DLD1 (cell line): ENCODE measurements around the gene TOM1L1.

Experiments
- in situ Hi-C: cut with HindIII; loops from 2 replicates; pipeline ENCODE4 v1.10.0; 2017; ENCODE audit warnings: low sequenced_read_pairs

The TOM1L1 gene

DNA sequence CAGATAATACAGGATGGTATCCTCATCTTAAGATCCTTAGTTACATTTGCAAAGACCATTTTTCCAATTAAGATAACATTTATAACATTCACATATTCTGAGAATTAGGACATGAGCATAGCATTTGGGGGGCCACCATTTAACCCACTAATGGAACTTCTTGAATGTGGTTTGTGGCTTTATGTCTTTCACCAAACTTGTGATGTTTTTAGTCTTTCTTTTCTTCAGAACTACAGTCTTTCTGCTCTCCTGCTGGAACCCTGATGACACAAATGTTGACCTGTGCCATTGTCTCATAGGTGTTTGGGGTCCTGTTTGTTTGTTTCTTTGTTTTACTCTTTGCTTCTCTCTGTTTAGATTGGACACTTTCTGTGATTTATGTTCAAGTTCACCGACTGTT lies 44.6 kb downstream of the TOM1L1 start:
- in situ Hi-C loops: no loop called here

GRCh38 chr17:54945671-54946070 lies 45.0 kb downstream of the TOM1L1 start:
- in situ Hi-C loops: no loop called here

DNA sequence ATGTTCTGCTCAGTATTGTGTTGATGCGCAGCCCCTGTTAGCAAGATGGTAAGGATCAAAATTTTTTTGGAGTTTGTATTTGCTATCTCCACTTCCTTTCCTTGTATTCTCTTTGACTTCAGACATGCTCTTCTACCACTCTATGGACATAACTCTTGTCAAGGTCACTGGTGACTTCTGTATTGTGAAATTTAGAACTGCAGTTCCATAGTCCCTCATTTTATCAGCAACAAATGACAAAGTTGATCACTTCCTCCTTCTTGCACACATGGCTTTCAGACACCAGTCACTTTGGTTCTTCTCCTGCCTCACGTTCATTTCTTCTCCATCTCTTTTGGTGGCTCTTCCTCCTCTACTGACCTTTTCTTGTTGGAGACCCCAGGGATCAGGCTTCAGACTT lies 46.7 kb downstream of the TOM1L1 start:
- in situ Hi-C loops: no loop called here

- in situ Hi-C loops: no loop called here
Measured at GRCh38 chr17:54948380-54948779, 47.7 kb downstream of the TOM1L1 start.

- in situ Hi-C loops: no loop called here
Measured at GRCh38 chr17:54950116-54950515, 49.5 kb downstream of the TOM1L1 start.

- in situ Hi-C loops: no loop called here
Measured at GRCh38 chr17:54951286-54951685, 50.6 kb downstream of the TOM1L1 start.

DNA sequence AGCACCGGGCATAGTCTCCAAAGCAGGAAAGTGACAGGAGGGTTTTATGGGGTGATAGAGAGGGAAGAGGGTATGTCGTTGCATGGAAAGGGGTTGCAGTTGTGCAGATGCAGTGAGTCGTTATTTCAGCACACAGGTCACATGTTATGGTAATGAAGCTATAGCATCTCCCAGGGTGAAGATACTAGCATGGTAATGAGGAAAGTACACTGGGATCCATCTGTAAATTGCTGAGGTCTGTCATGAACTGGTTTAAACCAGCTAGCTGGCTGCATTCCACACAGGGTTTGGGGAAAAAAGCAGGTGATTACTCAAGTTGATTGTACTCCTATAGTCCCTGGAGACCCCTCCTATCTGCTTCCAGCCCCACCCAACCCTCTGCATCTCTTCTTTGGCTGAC lies 56.1 kb downstream of the TOM1L1 start:
- in situ Hi-C loops: no loop called here

DNA sequence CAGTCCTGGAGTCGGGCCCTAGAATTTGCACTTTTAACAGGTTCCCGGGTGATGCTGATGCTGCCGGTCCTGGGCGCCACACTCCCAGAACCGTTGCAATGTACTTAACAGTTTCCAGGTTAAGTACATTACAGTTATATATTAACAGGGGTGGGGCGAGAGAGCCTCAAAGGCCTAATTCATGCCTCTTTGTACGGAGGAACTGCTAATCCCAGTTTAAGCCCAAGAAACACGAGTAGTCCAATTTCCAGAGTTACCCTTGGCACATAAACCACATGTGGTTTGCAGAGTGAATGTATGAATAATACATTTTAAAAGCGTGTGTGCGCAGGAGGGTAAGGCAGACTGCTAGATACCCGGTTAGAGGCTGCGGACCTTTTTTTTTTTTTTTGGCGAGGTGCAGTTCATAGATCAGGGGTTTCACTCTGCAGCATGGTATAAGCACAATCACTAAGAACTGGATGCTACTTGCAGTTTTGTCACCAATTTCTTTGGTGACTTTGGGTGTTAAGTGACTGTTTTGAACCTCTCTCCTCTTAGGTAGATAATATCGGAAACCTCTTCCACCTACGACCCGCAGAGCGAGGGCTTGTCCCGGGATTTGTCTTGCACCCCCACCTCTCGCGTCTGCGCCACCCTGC lies 67.1 kb downstream of the TOM1L1 start:
- in situ Hi-C loops: no loop called here

DNA sequence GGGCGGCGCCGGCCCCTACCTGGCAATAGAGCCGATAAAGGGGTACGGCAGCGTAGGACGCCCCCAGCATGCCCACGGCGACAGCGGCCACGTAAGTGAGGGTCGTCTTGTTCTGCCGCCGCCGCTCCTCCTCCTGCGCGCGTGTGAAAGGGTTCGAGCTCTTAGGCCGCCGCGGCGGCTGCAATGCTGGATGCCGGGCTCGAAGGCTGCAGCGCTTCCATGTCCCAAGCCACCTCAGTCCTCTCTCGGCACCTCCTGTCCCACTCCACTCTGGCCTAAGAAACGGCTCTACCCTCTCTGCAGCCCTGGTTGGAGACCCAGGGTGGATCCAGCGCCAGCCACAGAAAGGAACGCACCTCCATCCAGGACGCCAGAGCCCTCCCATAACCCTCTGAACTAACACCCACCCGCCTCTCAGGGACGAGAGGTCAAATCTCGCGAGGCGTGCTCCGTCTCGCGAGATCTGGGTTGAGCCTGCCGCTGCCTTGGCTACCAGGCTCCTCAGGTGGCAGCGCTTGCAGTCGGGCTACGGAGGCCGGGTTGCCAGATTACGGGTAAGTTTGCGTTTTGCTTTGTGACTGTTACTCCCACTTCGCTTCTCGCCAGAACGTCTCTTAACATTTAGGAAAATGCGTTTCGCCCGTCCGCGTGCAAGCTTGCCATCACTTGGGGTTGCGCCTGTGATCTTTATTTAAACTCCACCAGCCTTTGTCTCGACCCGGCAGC lies 67.8 kb downstream of the TOM1L1 start, which contains the start of the genes COX11 and STXBP4:
TSS of gene COX11 (minus strand) at position 393 of the 726 bp plus-strand sequence. CDS start at position 385, 8 bp downstream.
TSS of gene STXBP4 (plus strand) at position 504 of the 726 bp plus-strand sequence. CDS start 17,455 bp downstream, outside the sequence.
- in situ Hi-C loops: no loop called here

DNA sequence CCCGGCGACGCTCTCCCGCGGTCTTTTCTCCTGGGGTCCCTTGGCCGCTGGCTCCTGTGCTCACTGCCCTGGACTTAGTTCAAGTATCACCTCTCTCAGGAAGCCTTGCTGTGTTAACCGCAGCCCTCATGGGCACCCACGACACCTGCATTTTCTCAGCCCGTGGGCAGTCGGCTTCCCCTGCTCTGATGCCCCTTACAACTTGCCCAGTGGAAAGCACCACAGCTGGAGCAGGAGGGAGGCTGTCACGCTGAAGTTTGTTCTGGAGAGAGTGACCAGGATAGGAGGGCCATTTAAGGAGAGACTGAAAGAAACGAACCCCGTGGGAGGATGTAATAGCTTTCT lies 68.3 kb downstream of the TOM1L1 start:
- in situ Hi-C loops: no loop called here

GRCh38 chr17:54969658-54970572 lies 69.3 kb downstream of the TOM1L1 start:
- in situ Hi-C loops: no loop called here

DNA sequence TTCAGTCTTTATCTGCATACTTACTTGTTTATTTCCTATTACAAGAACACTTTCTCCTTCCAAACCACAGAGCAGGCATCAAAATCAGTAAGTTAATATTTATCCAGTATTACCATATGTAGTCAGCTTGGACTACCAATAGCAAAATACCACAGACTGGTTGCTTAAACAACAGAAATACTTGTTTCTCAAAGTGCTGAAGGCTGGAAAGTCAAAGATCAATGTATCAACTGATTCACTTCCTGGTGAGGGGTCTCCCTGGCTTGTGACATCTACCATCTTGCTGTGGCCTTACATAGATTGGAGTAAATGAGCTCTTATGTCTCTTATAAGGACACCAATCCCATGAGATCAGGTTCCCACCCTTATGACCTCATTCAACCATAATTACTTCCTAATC lies 70.5 kb downstream of the TOM1L1 start:
- in situ Hi-C loops: no loop called here

- in situ Hi-C loops: no loop called here
Measured at GRCh38 chr17:54971901-54972300, 71.2 kb downstream of the TOM1L1 start.

GRCh38 chr17:54972406-54973138 lies 71.9 kb downstream of the TOM1L1 start:
- in situ Hi-C loops: no loop called here

DNA sequence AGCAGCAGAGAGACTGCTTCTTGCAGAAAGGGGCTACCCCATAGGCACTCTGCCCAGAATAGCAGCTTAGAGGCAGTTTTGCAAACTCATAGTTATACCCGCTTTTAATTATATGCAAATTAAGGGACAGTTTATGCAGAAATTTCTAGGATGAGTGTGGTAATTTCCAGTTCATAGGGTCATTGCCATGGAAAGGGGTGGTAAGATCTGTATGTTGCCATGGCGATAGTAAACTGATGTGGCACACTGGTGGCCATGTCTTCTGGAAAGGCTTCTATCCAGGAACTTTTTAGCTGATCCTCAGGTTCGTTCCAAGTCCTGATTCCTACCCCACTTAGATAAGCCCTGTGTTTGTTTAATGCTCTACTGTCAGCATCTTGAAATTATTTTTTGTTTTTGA lies 74.1 kb downstream of the TOM1L1 start:
- in situ Hi-C loops: loop anchor here (25.0 kb wide), 1 partner anchor 338 kb away; no protein-coding TSS in a partner anchor

DNA sequence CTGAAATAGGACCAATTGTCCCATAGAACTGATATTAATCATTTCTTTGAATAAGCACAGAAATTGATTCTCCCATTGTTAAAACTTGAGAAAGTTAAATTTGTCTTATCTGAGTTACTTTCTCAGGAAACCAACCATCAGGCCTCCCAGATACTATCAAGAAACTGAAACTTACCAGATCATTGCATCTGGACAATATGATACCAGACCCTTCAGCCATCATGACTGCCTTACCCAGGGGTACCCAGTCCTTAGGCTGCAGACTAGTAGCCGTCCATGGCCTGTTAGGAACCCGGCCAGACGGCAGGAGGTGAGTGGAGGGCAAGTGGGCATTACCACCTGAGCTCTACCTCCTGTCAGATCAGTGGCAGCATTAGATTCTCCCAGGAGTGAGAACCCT lies 75.7 kb downstream of the TOM1L1 start:
- in situ Hi-C loops: loop anchor here (25.0 kb wide), 1 partner anchor 336 kb away; no protein-coding TSS in a partner anchor

- in situ Hi-C loops: loop anchor here (25.0 kb wide), 1 partner anchor 335 kb away; no protein-coding TSS in a partner anchor
Measured at GRCh38 chr17:54977744-54978143, 77.1 kb downstream of the TOM1L1 start.

DNA sequence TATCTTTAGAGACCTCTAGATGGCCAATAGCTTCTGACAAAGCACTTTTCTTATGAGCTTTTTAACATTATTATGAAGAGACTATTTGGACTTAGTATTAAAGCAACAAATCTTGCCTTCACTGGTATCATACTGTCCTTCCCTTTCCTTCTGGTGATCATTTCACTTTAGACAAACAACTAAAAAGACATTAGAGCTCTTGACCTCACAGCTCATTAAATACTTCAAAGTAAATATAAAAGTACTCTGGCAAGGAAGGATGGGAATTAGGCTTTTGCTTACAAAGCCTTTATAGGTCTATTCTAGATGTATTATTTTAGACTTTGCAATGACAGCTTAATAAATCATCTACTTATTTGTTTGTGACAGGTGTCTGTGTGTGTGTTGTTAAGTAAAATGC lies 79.0 kb downstream of the TOM1L1 start:
- in situ Hi-C loops: loop anchor here (25.0 kb wide), 1 partner anchor 333 kb away; no protein-coding TSS in a partner anchor

- in situ Hi-C loops: loop anchor here (25.0 kb wide), 1 partner anchor 332 kb away; no protein-coding TSS in a partner anchor
Measured at GRCh38 chr17:54980375-54980774, 79.7 kb downstream of the TOM1L1 start.

DNA sequence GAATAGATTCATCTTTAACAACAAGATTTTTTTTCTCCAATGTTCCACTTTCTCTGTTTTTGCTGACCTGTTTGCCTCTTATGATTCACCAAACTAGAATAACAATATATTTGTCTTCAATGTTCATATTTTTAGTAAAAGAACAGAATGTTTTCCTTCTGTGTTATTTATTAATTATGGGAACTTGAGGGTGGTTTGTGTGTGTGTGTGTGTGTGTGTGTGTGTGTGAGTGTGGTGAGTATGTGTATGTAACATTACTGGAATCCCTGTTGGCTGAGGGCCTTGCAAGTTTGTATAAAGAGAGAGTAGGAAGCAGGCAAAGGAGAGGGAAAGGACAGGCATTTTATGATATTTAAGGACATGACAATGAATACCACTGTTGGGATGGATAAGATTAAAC lies 81.7 kb downstream of the TOM1L1 start:
- in situ Hi-C loops: loop anchor here (25.0 kb wide), 1 partner anchor 330 kb away; no protein-coding TSS in a partner anchor
